A673 (cell line): Measurements from ENCODE around the gene CDC42EP3.

Experiments used
- CTCF ChIP-seq: fragments of 300-800, 200-600 bp; sonication (generic); conservative IDR thresholded peaks from 2 replicates; pipeline ENCODE4 v1.5.1; 2017; ENCODE audit warnings: low read depth, mild to moderate bottlenecking, antibody characterized with exemption, low read length, moderate library complexity, mixed read lengths
- EZH2 ChIP-seq: fragments of 200-600 bp; sonication (generic); IDR thresholded peaks from 2 replicates; pipeline ENCODE4 v1.6.1; 2017; ENCODE audit warnings: borderline replicate concordance, low read depth, mild to moderate bottlenecking, mixed read lengths, antibody characterized with exemption, low read length; ENCODE audit not compliant: poor library complexity, severe bottlenecking

GRCh38 chr2:37663390-37663789 lies 8.1 kb downstream of the CDC42EP3 start:
- no peak for TF ChIP-seq CTCF
- no peak for TF ChIP-seq EZH2
